Adrenal gland (tissue), 12 donors: ENCODE measurements around the gene HMCN2. TPM values are rescaled to one million over a fixed set of nuclear protein-coding genes. Genes with fewer than 3 reads are reported as not detected.

Experiments
- DNase-seq, 7 donors: peaks; one replicate each; pipeline ENCODE4 v3.0.0-alpha.2; 2019 to 2020
- H3K27ac ChIP-seq, 5 donors: fragments of 200-600 bp; sonication (generic) in 4 of 5; 1 replicate in 3 of 5; 2 replicates in 2 of 5; pipeline versions ENCODE4 v1.5.1 to v1.8.0; 2016 to 2020; ENCODE audit warnings: mild to moderate bottlenecking in 1 of 5
- H3K27me3 ChIP-seq: fragments of 200-600 bp; 2 replicates; pipeline ENCODE4 v1.8.0; 2021
- H3K36me3 ChIP-seq, 2 donors: fragments of 200-600 bp; replicated peaks in 1 of 2; 1 replicate in 1 of 2; 2 replicates in 1 of 2; pipeline versions ENCODE4 v1.5.1 to v1.8.0; 2018 to 2022
- H3K4me1 ChIP-seq, 2 donors: fragments of 200-600 bp; replicated peaks in 1 of 2; 1 replicate in 1 of 2; 2 replicates in 1 of 2; pipeline versions ENCODE4 v1.5.1 to v1.8.0; 2018 to 2021
- H3K4me3 ChIP-seq, 4 donors: fragments of 200-600 bp; sonication (generic) in 3 of 4; one replicate each; pipeline ENCODE4 v1.5.1; 2016 to 2018
- H3K9me3 ChIP-seq, 3 donors: fragments of 200-600 bp; sonication (generic) in 1 of 3; replicated peaks in 1 of 3; 1 replicate in 2 of 3; 2 replicates in 1 of 3; pipeline versions ENCODE4 v1.5.1 to v1.8.0; 2016 to 2021
- POLR2A ChIP-seq, 2 donors: fragments of 450-650 bp; IDR thresholded peaks; one replicate each; pipeline ENCODE4 v1.6.1; 2017; ENCODE audit warnings: antibody characterized with exemption in 2 of 2, mild to moderate bottlenecking in 2 of 2, moderate library complexity in 1 of 2
- WGBS, 4 donors: extraction: QIAGEN DNeasy Blood & Tissue Kit in 2 of 4; methylation state at CpG; one replicate each; pipeline versions ENCODE4 v1.1.5 to v1.1.7; 2013 to 2017; 5-methylcytosine and 5-hydroxymethylcytosine counted together
- intact Hi-C, 2 donors: fragments of 100-400 bp; cut with DNase I; formaldehyde crosslinking; loops; one replicate each; pipeline versions ENCODE4 v1.14.1 to v1.15.0; 2022 to 2023
- polyA plus RNA-seq, 3 donors: library from polyadenylated mRNA; stranded (reverse); fragments of 200-250 nt in 2 of 3; fragments of 350-450 nt in 1 of 3; fragmentation: Illumina TruSeq in 1 of 3; extraction: RNeasy Lipid Tissue Mini Kit (QIAGEN cat#74804) in 1 of 3; gene quantifications; one replicate each; pipeline ENCODE4 v1.2.3, GENCODE V29; 2013 to 2014
- total RNA-seq, 9 donors: library from RNA; depleted of rRNA in 4 of 9; stranded (reverse); fragments of >200 nt in 4 of 9; fragments of 120-200 nt in 1 of 9; fragmentation: NEBNext Ultra II Directional in 1 of 9; extraction: Animal tissue kit (Norgen Biotek cat#: 25700) in 1 of 9; gene quantifications; one replicate each; pipeline versions ENCODE4 v1.1.0 to v1.2.4, GENCODE V29; 2013 to 2023
- TF ChIP-seq, protein P1 (sequence below), 6 experiments: fragments of 450-650 bp in 4 of 6; fragments of 200-600 bp in 2 of 6; sonication (generic) in 1 of 6; IDR thresholded peaks; 1 replicate in 5 of 6; 2 replicates in 1 of 6; pipeline versions ENCODE4 v1.5.1 to v1.8.0; 2016 to 2021; ENCODE audit warnings: antibody characterized with exemption in 6 of 6, mild to moderate bottlenecking in 2 of 6, moderate library complexity in 1 of 6
- donor health status: healthy with polysubstance abuse.
- donor health status: Bipolar disorder and iron deficiency.
- donor health status: DM: yes; HTN: yes; CAD: no.
- donor health status: DM: no; HTN: no; CAD: no.
- donor health status: DM: no; HTN: no; CAD: no.
- donor health status: DM: yes; HTN: yes; CAD: no.

The HMCN2 gene
- total and polyA plus RNA-seq, 12 donors = 0.05 to 25.8 (median 0.42) TPM; not detected in 1

DNA sequence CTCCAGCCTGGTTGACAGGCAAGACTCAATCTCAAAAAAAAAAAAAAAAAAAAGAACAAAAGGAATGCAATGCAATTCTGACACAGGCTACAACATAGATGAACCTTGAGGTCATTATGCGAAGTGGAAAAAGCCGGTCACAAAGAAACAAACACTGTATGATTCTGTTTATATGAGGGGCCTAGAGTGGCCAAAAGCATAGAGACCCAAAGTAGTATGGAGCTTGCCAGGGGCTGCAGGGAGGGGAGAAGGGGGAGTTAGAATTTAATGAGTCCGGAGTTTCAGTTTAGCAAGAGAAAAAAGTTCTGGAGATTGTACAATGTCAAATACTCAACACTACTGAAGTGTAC lies 146.0 kb downstream of the HMCN2 start:
- H3K27ac ChIP-seq = no peak overlapping the region
- 88 to 93% (median 90%) methylated on average over 3 of the region's 3 CpGs for WGBS, 4 donors
- intact Hi-C loops = no loop called here
- DNase-seq = no peak
- no peak for TF ChIP-seq POLR2A (IDR thresholded peaks at IDR 0.05)
- TF ChIP-seq, protein P1, sequence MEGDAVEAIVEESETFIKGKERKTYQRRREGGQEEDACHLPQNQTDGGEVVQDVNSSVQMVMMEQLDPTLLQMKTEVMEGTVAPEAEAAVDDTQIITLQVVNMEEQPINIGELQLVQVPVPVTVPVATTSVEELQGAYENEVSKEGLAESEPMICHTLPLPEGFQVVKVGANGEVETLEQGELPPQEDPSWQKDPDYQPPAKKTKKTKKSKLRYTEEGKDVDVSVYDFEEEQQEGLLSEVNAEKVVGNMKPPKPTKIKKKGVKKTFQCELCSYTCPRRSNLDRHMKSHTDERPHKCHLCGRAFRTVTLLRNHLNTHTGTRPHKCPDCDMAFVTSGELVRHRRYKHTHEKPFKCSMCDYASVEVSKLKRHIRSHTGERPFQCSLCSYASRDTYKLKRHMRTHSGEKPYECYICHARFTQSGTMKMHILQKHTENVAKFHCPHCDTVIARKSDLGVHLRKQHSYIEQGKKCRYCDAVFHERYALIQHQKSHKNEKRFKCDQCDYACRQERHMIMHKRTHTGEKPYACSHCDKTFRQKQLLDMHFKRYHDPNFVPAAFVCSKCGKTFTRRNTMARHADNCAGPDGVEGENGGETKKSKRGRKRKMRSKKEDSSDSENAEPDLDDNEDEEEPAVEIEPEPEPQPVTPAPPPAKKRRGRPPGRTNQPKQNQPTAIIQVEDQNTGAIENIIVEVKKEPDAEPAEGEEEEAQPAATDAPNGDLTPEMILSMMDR (IDR thresholded peaks at IDR 0.05) = no peak
- no peaks in the 10 kb centered on the region for H3K36me3 ChIP-seq
- H3K4me1 ChIP-seq = no peaks in the 10 kb centered on the region
- no peaks in the 10 kb centered on the region for H3K27me3 ChIP-seq
- H3K4me3 ChIP-seq = no peak overlapping the region
- no peaks in the 10 kb centered on the region for H3K9me3 ChIP-seq

DNA sequence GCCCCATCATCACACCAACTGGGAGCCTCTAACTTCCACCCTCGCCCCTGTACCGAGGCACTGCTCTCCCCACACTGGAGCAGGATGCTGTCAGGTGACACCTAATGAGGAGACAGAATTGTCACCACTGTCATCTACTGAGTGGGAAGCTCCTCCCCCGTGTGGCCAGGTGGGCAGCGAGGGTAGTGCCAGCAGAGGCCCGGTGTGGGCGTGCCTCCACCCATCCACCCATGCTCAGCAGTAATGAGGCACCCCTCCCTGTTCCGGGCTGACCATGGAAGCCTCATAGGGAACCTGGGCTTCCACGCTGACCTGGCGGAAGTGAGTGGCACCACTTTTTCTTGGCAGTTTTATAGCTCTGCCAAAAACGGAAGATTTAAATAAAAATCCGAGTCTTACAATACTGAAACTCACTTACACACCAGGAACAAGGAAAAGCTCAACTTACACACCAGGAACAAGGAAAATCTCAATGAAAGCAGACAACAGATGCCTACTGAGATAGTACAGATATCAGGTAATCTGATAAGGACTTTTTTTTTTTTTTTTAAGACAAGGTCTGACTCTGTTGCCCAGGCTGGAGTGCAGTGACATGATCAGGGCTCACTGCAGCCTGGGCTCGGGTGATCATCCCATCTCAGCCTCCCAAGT lies 148.6 kb downstream of the HMCN2 start:
- no peak for DNase-seq

DNA sequence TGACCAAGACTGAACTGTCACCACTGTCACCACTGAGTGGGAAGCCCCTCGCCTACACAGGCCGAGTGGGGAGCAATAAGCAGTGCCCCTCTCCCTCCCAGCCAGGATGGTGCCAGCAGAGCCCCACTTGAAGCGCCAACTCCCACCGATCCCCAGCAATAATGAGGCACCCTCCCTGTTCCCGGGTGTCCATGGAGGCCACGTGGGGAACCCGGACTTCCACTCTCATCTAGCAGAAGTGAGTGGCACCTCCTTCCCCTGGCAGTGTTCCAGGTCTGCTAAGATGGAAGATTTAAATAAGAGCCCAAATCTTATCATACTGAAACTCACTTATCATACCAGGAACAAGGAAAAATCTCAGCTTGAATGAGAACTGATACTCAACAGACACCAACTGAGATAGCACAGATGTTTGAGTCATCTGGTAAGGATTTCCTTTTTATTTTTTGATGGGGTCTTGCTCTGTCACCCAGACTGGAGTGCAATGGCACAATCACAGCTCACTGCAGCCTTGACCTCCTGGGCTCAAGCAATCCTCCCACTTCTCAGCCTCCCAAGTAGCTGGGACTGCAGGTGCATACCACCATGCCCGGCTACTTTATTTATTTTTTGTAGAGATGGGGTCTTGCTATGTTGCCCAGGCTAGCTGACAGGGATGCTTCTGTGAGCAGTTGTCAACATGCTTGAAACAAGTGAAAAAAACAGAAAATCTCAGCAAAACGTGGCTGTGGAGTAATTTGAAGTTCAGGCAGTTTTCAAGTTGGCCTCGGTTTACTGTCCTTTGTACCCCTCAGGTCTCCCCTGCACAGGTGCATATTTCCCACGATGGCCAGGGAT lies 149.6 kb downstream of the HMCN2 start:
- no peak for DNase-seq
- Histone ChIP-seq H3K9me3 (no peaks in the 10 kb centered on the region), H3K27me3 (no peaks in the 10 kb centered on the region), H3K4me3 (no peak overlapping the region), H3K4me1 (no peaks in the 10 kb centered on the region), H3K36me3 (no peaks in the 10 kb centered on the region), H3K27ac (no peak overlapping the region)
- intact Hi-C loops = no loop called here
- TF ChIP-seq POLR2A (IDR thresholded peaks at IDR 0.05) = no peak
- TF ChIP-seq, protein P1 (IDR thresholded peaks at IDR 0.05) = no peak
- 68 to 82% (median 75%) methylated on average over 10 to 11 of the region's 11 CpGs for WGBS, 4 donors

More for the DNA sequence above, 148.6 kb downstream of the HMCN2 start:
- H3K36me3 ChIP-seq = no peaks in the 10 kb centered on the region
- TF ChIP-seq POLR2A (IDR thresholded peaks at IDR 0.05) = no peak
- TF ChIP-seq, protein P1 (IDR thresholded peaks at IDR 0.05) = no peak
- no peak overlapping the region for H3K27ac ChIP-seq
- no peaks in the 10 kb centered on the region for H3K27me3 ChIP-seq
- intact Hi-C loops = no loop called here
- no peaks in the 10 kb centered on the region for H3K4me1 ChIP-seq
- 83 to 91% (median 89%) methylated on average over 7 to 12 of the region's 12 CpGs for WGBS, 4 donors
- H3K9me3 ChIP-seq = no peaks in the 10 kb centered on the region
- no peak overlapping the region for H3K4me3 ChIP-seq

- 69 to 79% (median 72%) methylated on average over 5 of the region's 5 CpGs for WGBS, 4 donors
- no peaks in the 10 kb centered on the region for H3K36me3 ChIP-seq
- no peak overlapping the region for H3K4me3 ChIP-seq
- intact Hi-C loops = no loop called here
- DNase-seq = no peak
- no peaks in the 10 kb centered on the region for H3K27me3 ChIP-seq
- H3K27ac ChIP-seq = no peak overlapping the region
- no peaks in the 10 kb centered on the region for H3K4me1 ChIP-seq
- no peaks in the 10 kb centered on the region for H3K9me3 ChIP-seq
- no peak for TF ChIP-seq POLR2A (IDR thresholded peaks at IDR 0.05)
- TF ChIP-seq, protein P1 (IDR thresholded peaks at IDR 0.05) = no peak
Observed at GRCh38 chr9:130417602-130418001, 152.0 kb downstream of the HMCN2 start.
